Uterus (tissue), 4 donors: ENCODE data around the gene SH2D1A. TPM values are rescaled to one million over a fixed set of nuclear protein-coding genes. Genes with fewer than 3 reads are reported as not detected.
"Not testable (repeated sequence)": the region's sequence is repeated elsewhere in the genome, so short reads cannot be mapped to it uniquely, and the experiment has no call there.

Experiments used
- DNase-seq, 2 donors: peaks; one replicate each; pipeline ENCODE4 v3.0.0-alpha.2; 2019 to 2020
- H3K27ac ChIP-seq, 2 donors: fragments of 200-600 bp; sonication (generic); 1 replicate in 1 of 2; 2 replicates in 1 of 2; pipeline ENCODE4 v1.5.1; 2016 to 2018
- H3K27me3 ChIP-seq, 2 donors: fragments of 200-600 bp; sonication (generic); one replicate each; pipeline ENCODE4 v1.5.1; 2018 to 2019; ENCODE audit warnings: control low read depth in 1 of 2
- H3K36me3 ChIP-seq, 2 donors: fragments of 200-600 bp; sonication (generic); one replicate each; pipeline ENCODE4 v1.5.1; 2019; ENCODE audit warnings: control low read depth in 1 of 2
- H3K4me1 ChIP-seq, 2 donors: fragments of 200-600 bp; sonication (generic); one replicate each; pipeline ENCODE4 v1.5.1; 2018 to 2019; ENCODE audit warnings: control low read depth in 1 of 2
- H3K4me3 ChIP-seq, 2 donors: fragments of 200-600 bp; sonication (generic); 1 replicate in 1 of 2; 2 replicates in 1 of 2; pipeline ENCODE4 v1.5.1; 2018 to 2019; ENCODE audit warnings: mild to moderate bottlenecking in 1 of 2
- H3K9me3 ChIP-seq, 2 donors: fragments of 200-600 bp; sonication (generic); one replicate each; pipeline ENCODE4 v1.5.1; 2019; ENCODE audit warnings: control low read depth in 1 of 2
- CTCF ChIP-seq, 4 experiments: fragments of 200-600 bp in 2 of 4; fragments of 450-650 bp in 2 of 4; sonication (generic) in 2 of 4; IDR thresholded peaks; one replicate each; pipeline ENCODE4 v1.5.1; 2016 to 2019; ENCODE audit warnings: antibody characterized with exemption in 4 of 4, mild to moderate bottlenecking in 2 of 4, moderate library complexity in 1 of 4
- POLR2A ChIP-seq, 2 donors: fragments of 450-650 bp; IDR thresholded peaks; one replicate each; pipeline ENCODE4 v1.6.1; 2016; ENCODE audit warnings: antibody characterized with exemption in 2 of 2, mild to moderate bottlenecking in 1 of 2, moderate library complexity in 1 of 2
- intact Hi-C: fragments of 100-400 bp; cut with DNase I; formaldehyde crosslinking; loops from one replicate; pipeline ENCODE4 v1.15.1; 2023; ENCODE audit warnings: low total_unique reads
- total RNA-seq, 4 donors: library from RNA; depleted of rRNA in 3 of 4; stranded (reverse); fragments of >200 nt in 3 of 4; gene quantifications; one replicate each; pipeline versions ENCODE4 v1.1.0 to v1.2.4, GENCODE V29; 2014 to 2023
- donor health status: DM: yes; HTN: yes; CAD: no.

The SH2D1A gene
- total RNA-seq, 4 donors from 2014 or later = 0.43 to 2.4 (median 0.76) TPM; not detected in 1

- Histone ChIP-seq H3K4me3 (no peak overlapping the region), H3K36me3 (no peaks in the 10 kb centered on the region), H3K27ac (no peak overlapping the region), H3K4me1 (no peaks in the 10 kb centered on the region), H3K9me3 (no peaks in the 10 kb centered on the region), H3K27me3 (no peaks in the 10 kb centered on the region)
- no peak for TF ChIP-seq CTCF (IDR thresholded peaks at IDR 0.05)
- TF ChIP-seq POLR2A (IDR thresholded peaks at IDR 0.05) = no peak
- no peak for DNase-seq
- intact Hi-C loops = no loop called here
Measured at GRCh38 chrX:124328765-124329164, 17.6 kb upstream of the SH2D1A start.

GRCh38 chrX:124332481-124333424 lies 13.6 kb upstream of the SH2D1A start, which contains the start of gene TEX13D:
Gene TEX13D, plus strand, starts transcription at chrX:124332660. Its CDS starts 258 bp downstream, at chrX:124332918.
- no peak for DNase-seq
- TF ChIP-seq POLR2A (IDR thresholded peaks at IDR 0.05) = no peak
- TF ChIP-seq CTCF (IDR thresholded peaks at IDR 0.05) = no peak
- intact Hi-C loops = no loop called here

GRCh38 chrX:124333862-124334261 lies 12.5 kb upstream of the SH2D1A start:
- Histone ChIP-seq H3K9me3 (no peaks in the 10 kb centered on the region), H3K27ac (no peak overlapping the region), H3K4me3 (no peak overlapping the region), H3K27me3 (no peaks in the 10 kb centered on the region), H3K36me3 (no peaks in the 10 kb centered on the region), H3K4me1 (no peaks in the 10 kb centered on the region)
- intact Hi-C loops = no loop called here
- TF ChIP-seq POLR2A (IDR thresholded peaks at IDR 0.05) (no peak), CTCF (IDR thresholded peaks at IDR 0.05) (no peak)
- DNase-seq = no peak

More at GRCh38 chrX:124332481-124333424, 13.6 kb upstream of the SH2D1A start, which contains the start of gene TEX13D:
- Histone ChIP-seq H3K9me3 (no peaks in the 10 kb centered on the region), H3K27ac (no peak within 1 kb of the TSS), H3K27me3 (no peaks in the 10 kb centered on the region), H3K4me1 (no peaks in the 10 kb centered on the region), H3K4me3 (no peak within 1 kb of the TSS), H3K36me3 (no peaks in the 10 kb centered on the region)

GRCh38 chrX:124334555-124334954 lies 11.8 kb upstream of the SH2D1A start:
- H3K4me3 ChIP-seq, H3K4me1 ChIP-seq, H3K36me3 ChIP-seq, DNase-seq, H3K9me3 ChIP-seq, intact Hi-C loops, H3K27ac ChIP-seq, H3K27me3 ChIP-seq: not testable (repeated sequence)

GRCh38 chrX:124335598-124335997 lies 10.8 kb upstream of the SH2D1A start:
- intact Hi-C loops = no loop called here
- Histone ChIP-seq H3K4me3 (no peak overlapping the region), H3K9me3 (no peaks in the 10 kb centered on the region), H3K36me3 (no peaks in the 10 kb centered on the region), H3K4me1 (no peaks in the 10 kb centered on the region), H3K27ac (no peak overlapping the region), H3K27me3 (no peaks in the 10 kb centered on the region)
- no peak for DNase-seq
- no peak for TF ChIP-seq CTCF (IDR thresholded peaks at IDR 0.05)
- no peak for TF ChIP-seq POLR2A (IDR thresholded peaks at IDR 0.05)
